B cell (primary cell): Measurements from ENCODE around the gene APPL1. TPM values are rescaled to one million over a fixed set of nuclear protein-coding genes. Genes with fewer than 3 reads are reported as not detected.

Source experiments
- ATAC-seq: fragments of 200-7000 bp; cut with Tn5 transposase; one replicate; pipeline ENCODE4 v1.10.0; 2021; ENCODE audit warnings: low read depth, mild to moderate bottlenecking, moderate number of reproducible peaks, moderate library complexity
- CTCF ChIA-PET: fragments of 350-600 bp; sonication (Branson Sonifier 250); formaldehyde crosslinking; loops from one replicate; lab custom pipeline; 2021; ENCODE audit warnings: antibody characterized with exemption, inconsistent platforms; lab: Charles Lee
- POLR2A ChIA-PET: fragments of 350-600 bp; sonication (Branson Sonifier 250); formaldehyde crosslinking; loops from one replicate; lab custom pipeline; 2021; ENCODE audit warnings: antibody characterized with exemption; lab: Charles Lee
- DNase-seq: peaks from one replicate; pipeline ENCODE4 v3.0.0; 2013
- H2AFZ ChIP-seq: 2 replicates; pipeline ENCODE4 v1.6.1; 2012; ENCODE audit warnings: mild to moderate bottlenecking, low read depth, low read length; ENCODE audit not compliant: insufficient read depth, poor library complexity, severe bottlenecking
- H3K27ac ChIP-seq, 2 donors: 1 replicate in 1 of 2; 2 replicates in 1 of 2; pipeline ENCODE4 v1.5.1; 2012 to 2013; ENCODE audit warnings: low read length in 2 of 2, mild to moderate bottlenecking in 2 of 2, moderate library complexity in 1 of 2
- H3K27me3 ChIP-seq, 4 experiments: fragments of 200-600 bp in 1 of 4; sonication (generic) in 1 of 4; replicated peaks in 1 of 4; 1 replicate in 2 of 4; 2 replicates in 2 of 4; pipeline versions ENCODE4 v1.6.1 to v1.7.0; 2013 to 2016; ENCODE audit warnings: low read length in 3 of 4, mild to moderate bottlenecking in 2 of 4, mixed read lengths in 1 of 4, moderate library complexity in 1 of 4; ENCODE audit not compliant: insufficient read depth in 4 of 4, control insufficient read depth in 3 of 4; ENCODE audit errors: control extremely low read depth in 1 of 4
- H3K36me3 ChIP-seq, 2 experiments: replicated peaks in 1 of 2; 1 replicate in 1 of 2; 2 replicates in 1 of 2; pipeline versions ENCODE4 v1.6.1 to v1.7.1; 2013; ENCODE audit warnings: low read length in 1 of 2; ENCODE audit not compliant: insufficient read depth in 2 of 2, control insufficient read depth in 1 of 2; ENCODE audit errors: control extremely low read depth in 1 of 2, extremely low read depth in 1 of 2
- H3K4me1 ChIP-seq, 2 donors: fragments of 200-600 bp in 1 of 2; sonication (generic) in 1 of 2; 1 replicate in 1 of 2; 2 replicates in 1 of 2; pipeline versions ENCODE4 v1.5.1 to v1.6.1; 2013 to 2017; ENCODE audit warnings: low read length in 2 of 2; ENCODE audit not compliant: control insufficient read depth in 2 of 2, insufficient read depth in 2 of 2
- H3K4me2 ChIP-seq: replicated peaks from 2 replicates; pipeline ENCODE3; 2012; ENCODE audit warnings: mild to moderate bottlenecking, low read depth, low read length; ENCODE audit not compliant: poor library complexity, severe bottlenecking
- H3K4me3 ChIP-seq, 5 experiments: fragments of 200-600 bp in 1 of 5; sonication (generic) in 1 of 5; 1 replicate in 3 of 5; 2 replicates in 2 of 5; pipeline versions ENCODE4 v1.5.1 to v1.7.0; 2011 to 2016; ENCODE audit warnings: low read length in 4 of 5, mild to moderate bottlenecking in 4 of 5, low read depth in 2 of 5, control low read depth in 1 of 5, moderate library complexity in 1 of 5; ENCODE audit not compliant: insufficient read depth in 1 of 5; ENCODE audit errors: control extremely low read depth in 1 of 5, extremely low read depth in 1 of 5
- H3K79me2 ChIP-seq: fragments of 200-600 bp; sonication (generic); one replicate; pipeline ENCODE4 v1.6.0; 2016; ENCODE audit warnings: low read length; ENCODE audit not compliant: control insufficient read depth, insufficient read depth
- H3K9ac ChIP-seq: fragments of 200-600 bp; sonication (generic); 2 replicates; pipeline ENCODE4 v1.6.1; 2017; ENCODE audit warnings: mild to moderate bottlenecking, low read length, moderate library complexity
- H3K9me3 ChIP-seq, 3 donors: one replicate each; pipeline versions ENCODE4 v1.6.1 to v1.7.1; 2013; ENCODE audit warnings: low read length in 2 of 3; ENCODE audit not compliant: control insufficient read depth in 2 of 3, insufficient read depth in 1 of 3; ENCODE audit errors: control extremely low read depth in 1 of 3
- H4K20me1 ChIP-seq: 2 replicates; pipeline ENCODE4 v1.6.0; 2012; ENCODE audit warnings: mild to moderate bottlenecking, low read length; ENCODE audit not compliant: insufficient read depth, control insufficient read depth, poor library complexity, severe bottlenecking
- H3K27ac Mint-ChIP-seq: one replicate; pipeline ENCODE4 v1.8.0; 2021; ENCODE audit warnings: mixed read lengths
- H3K27me3 Mint-ChIP-seq: one replicate; pipeline ENCODE4 v1.8.0; 2021; ENCODE audit warnings: mixed read lengths
- H3K4me1 Mint-ChIP-seq: one replicate; pipeline ENCODE4 v1.8.0; 2021; ENCODE audit warnings: mixed read lengths
- H3K4me3 Mint-ChIP-seq: one replicate; pipeline ENCODE4 v1.8.0; 2021; ENCODE audit warnings: mixed read lengths
- H3K9me3 Mint-ChIP-seq: one replicate; pipeline ENCODE4 v1.8.0; 2022; ENCODE audit warnings: mixed read lengths; ENCODE audit not compliant: insufficient read depth
- EZH2 ChIP-seq: IDR thresholded peaks from 2 replicates; pipeline ENCODE4 v1.6.1; 2012; ENCODE audit warnings: borderline replicate concordance, low read depth, mild to moderate bottlenecking, moderate library complexity, low read length; ENCODE audit not compliant: insufficient read depth, poor library complexity, severe bottlenecking
- WGBS: methylation state at CpG from one replicate; pipeline ENCODE4 v1.1.5; 2013; ENCODE audit warnings: missing lambda C conversion rate; ENCODE audit not compliant: insufficient coverage; 5-methylcytosine and 5-hydroxymethylcytosine counted together
- intact Hi-C: fragments of 100-400 bp; cut with micrococcal nuclease; formaldehyde crosslinking; loops from one replicate; pipeline ENCODE4 v1.10.0; 2022
- polyA plus RNA-seq: library from polyadenylated mRNA; depleted of rRNA; stranded (reverse); fragments of >200 nt; gene quantifications from 2 replicates; pipeline ENCODE4 v1.2.3, GENCODE V29; 2012
- total RNA-seq, 2 donors: library from RNA; stranded (reverse); fragments of 120-200 nt in 1 of 2; gene quantifications; 1 replicate in 1 of 2; 2 replicates in 1 of 2; pipeline versions ENCODE4 v1.2.3 to v1.2.4, GENCODE V29; 2013 to 2022
- TF ChIP-seq, protein P1 (sequence below): fragments of 200-600 bp; IDR thresholded peaks from one replicate; pipeline ENCODE4 v1.8.0; 2022; ENCODE audit warnings: antibody characterized with exemption, mild to moderate bottlenecking

The APPL1 gene
- total and polyA plus RNA-seq, 2 donors (not counting 1 experiment from before 2014, with no cell fraction given) = 25.5 to 69.5 TPM

DNA sequence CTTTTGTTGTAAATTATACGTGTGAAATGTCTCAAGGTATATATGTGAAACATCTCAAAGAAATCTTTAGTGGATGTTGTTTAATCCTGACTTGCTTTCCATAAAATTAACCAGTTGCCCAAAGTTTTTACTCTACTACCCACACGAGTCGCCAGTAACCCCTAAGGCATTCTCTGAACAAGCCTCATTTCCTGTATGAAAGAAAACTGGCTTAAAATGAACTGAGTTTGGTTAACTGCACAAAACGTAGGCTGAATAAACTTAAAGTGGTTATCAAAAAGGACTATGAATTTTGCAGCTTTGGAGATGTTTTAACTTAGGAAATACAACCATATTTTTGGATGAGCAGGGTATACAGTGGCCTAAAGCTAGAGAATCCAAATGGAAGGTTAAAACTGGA, 2.7 kb upstream of the APPL1 start:
- no peak overlapping the region for H3K4me3 ChIP-seq
- no peaks in the 10 kb centered on the region for H3K27me3 ChIP-seq
- no peak overlapping the region for H3K4me3 Mint-ChIP-seq
- WGBS = no CpG with 5 or more reads among the region's 4 CpGs
- no peaks in the 10 kb centered on the region for H3K27me3 Mint-ChIP-seq
- H3K36me3 ChIP-seq = no peaks in the 10 kb centered on the region
- POLR2A ChIA-PET = no interaction called here
- peaks cover 27% of the 10 kb centered on the region for H3K79me2 ChIP-seq
- no peak for DNase-seq
- H4K20me1 ChIP-seq = no peaks in the 10 kb centered on the region
- H2AFZ ChIP-seq = peak overlapping the region; percentile 51
- H3K4me1 Mint-ChIP-seq = peaks cover 27% of the 10 kb centered on the region
- no peak overlapping the region for H3K27ac ChIP-seq
- H3K9ac ChIP-seq = no peak overlapping the region
- peaks cover 14 to 17% of the 10 kb centered on the region in 2 donors for H3K4me1 ChIP-seq
- intact Hi-C loops = loop anchor here (5.0 to 10.0 kb wide), 6 partner anchors 150 to 543 kb away; partner anchors contain the start of genes ARHGEF3, DENND6A, SLMAP and TASOR
- H3K9me3 ChIP-seq = no peaks in the 10 kb centered on the region
- H3K27ac Mint-ChIP-seq = no peak overlapping the region
- CTCF ChIA-PET = interaction anchor here (0.5 to 1.9 kb wide), 3 partner anchors 11 to 1098 kb away, joined by 4 to 5 read pairs (median 4); no protein-coding TSS in a partner anchor
- TF ChIP-seq, protein P1, sequence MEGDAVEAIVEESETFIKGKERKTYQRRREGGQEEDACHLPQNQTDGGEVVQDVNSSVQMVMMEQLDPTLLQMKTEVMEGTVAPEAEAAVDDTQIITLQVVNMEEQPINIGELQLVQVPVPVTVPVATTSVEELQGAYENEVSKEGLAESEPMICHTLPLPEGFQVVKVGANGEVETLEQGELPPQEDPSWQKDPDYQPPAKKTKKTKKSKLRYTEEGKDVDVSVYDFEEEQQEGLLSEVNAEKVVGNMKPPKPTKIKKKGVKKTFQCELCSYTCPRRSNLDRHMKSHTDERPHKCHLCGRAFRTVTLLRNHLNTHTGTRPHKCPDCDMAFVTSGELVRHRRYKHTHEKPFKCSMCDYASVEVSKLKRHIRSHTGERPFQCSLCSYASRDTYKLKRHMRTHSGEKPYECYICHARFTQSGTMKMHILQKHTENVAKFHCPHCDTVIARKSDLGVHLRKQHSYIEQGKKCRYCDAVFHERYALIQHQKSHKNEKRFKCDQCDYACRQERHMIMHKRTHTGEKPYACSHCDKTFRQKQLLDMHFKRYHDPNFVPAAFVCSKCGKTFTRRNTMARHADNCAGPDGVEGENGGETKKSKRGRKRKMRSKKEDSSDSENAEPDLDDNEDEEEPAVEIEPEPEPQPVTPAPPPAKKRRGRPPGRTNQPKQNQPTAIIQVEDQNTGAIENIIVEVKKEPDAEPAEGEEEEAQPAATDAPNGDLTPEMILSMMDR = no peak
- TF ChIP-seq EZH2 = no peak
- no peaks in the 10 kb centered on the region for H3K9me3 Mint-ChIP-seq
- no peak for ATAC-seq
- H3K4me2 ChIP-seq = peak overlapping the region; percentile 30

DNA sequence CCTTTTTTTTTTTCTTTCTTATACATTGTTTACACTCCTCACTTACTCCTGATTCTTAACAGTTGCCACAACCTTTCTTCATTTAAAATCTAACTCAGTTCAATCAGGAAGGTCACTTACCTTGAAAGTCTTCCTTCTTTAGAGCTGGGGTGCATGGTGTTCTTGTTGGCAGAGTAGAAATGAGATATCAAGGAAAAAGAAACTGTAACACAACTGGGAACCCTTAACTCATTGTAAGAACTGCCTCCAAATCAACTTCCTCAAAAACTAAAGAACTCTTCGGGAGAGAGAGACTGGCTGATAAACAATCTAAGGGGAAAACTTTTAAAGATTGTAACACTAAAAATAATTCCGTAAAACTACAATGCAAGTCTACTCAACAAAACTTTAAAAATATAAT, 1.4 kb upstream of the APPL1 start:
- Histone ChIP-seq H3K79me2 (peaks cover 40% of the 10 kb centered on the region), H3K9ac (no peak overlapping the region), H3K9me3 (no peaks in the 10 kb centered on the region), H3K36me3 (no peaks in the 10 kb centered on the region), H3K27me3 (no peaks in the 10 kb centered on the region), H3K27ac (no peak overlapping the region), H3K4me3 (no peak overlapping the region), H3K4me1 (peaks cover 16 to 20% of the 10 kb centered on the region in 2 donors), H4K20me1 (no peaks in the 10 kb centered on the region), H2AFZ (peak overlapping the region; percentile 94), H3K4me2 (no peak overlapping the region)
- DNase-seq = no peak
- H3K4me3 Mint-ChIP-seq = peak overlapping the region; percentile 69
- H3K4me1 Mint-ChIP-seq = peaks cover 34% of the 10 kb centered on the region
- H3K27me3 Mint-ChIP-seq = no peaks in the 10 kb centered on the region
- H3K27ac Mint-ChIP-seq = peak overlapping the region; percentile 70
- WGBS = no CpG with 5 or more reads among the region's 2 CpGs
- ATAC-seq = no peak
- TF ChIP-seq, protein P1 = no peak
- no peak for TF ChIP-seq EZH2
- CTCF ChIA-PET = interaction anchor here (1.1 kb wide), 1 partner anchor 56 kb away, joined by 3 read pairs; no protein-coding TSS in a partner anchor
- POLR2A ChIA-PET = interaction anchor here (0.7 kb wide), 1 partner anchor 488 kb away, joined by 3 read pairs; no protein-coding TSS in a partner anchor
- intact Hi-C loops = loop anchor here (5.0 to 10.0 kb wide), 6 partner anchors 151 to 544 kb away; partner anchors contain the start of genes ARHGEF3, DENND6A, SLMAP and TASOR
- no peaks in the 10 kb centered on the region for H3K9me3 Mint-ChIP-seq
